Measurements from ENCODE around the gene MMP21.

The MMP21 gene, protein sequence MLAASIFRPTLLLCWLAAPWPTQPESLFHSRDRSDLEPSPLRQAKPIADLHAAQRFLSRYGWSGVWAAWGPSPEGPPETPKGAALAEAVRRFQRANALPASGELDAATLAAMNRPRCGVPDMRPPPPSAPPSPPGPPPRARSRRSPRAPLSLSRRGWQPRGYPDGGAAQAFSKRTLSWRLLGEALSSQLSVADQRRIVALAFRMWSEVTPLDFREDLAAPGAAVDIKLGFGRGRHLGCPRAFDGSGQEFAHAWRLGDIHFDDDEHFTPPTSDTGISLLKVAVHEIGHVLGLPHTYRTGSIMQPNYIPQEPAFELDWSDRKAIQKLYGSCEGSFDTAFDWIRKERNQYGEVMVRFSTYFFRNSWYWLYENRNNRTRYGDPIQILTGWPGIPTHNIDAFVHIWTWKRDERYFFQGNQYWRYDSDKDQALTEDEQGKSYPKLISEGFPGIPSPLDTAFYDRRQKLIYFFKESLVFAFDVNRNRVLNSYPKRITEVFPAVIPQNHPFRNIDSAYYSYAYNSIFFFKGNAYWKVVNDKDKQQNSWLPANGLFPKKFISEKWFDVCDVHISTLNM

GRCh38 chr10:125775491-125776106 is at the start of gene MMP21:
TSS of gene MMP21 (minus strand) at chr10:125775821. CDS start at chr10:125775821, 0 bp downstream.
- H3K4me3 ChIP-seq (ENCODE audit: low read length): no peak within 1 kb of the TSS
- no peak for TF ChIP-seq CTCF (IDR thresholded peaks at IDR 0.05; ENCODE audit: insufficient read depth, low read depth, low read length, missing control alignments)
- DNase-seq (ENCODE audit: low read depth): no peak

DNA sequence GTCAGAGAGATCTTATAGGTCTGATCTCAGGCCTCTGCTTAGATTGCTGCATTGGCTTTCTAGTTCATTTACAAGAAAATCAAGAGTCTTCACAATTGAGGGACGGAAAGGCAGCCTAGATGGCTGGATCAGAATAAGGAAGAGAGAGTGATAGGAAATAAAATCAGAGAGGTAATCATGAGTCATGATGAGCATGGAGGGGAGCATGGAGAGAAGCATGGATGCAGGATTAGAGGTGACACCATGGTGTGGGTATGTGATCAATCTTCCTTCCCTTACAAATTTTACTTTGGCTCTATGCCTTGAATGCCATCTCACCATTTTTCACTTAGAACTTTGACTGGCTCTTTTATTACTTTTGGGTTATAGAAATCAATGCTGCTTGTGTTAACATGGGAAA is 49.1 kb upstream of the MMP21 start:
- TF ChIP-seq CTCF (IDR thresholded peaks at IDR 0.05; ENCODE audit: insufficient read depth, low read depth, low read length, missing control alignments): no peak
- H3K4me3 ChIP-seq (ENCODE audit: low read length): peak overlapping the region; percentile 95
- DNase-seq (ENCODE audit: low read depth): peak; percentile 50

DNA sequence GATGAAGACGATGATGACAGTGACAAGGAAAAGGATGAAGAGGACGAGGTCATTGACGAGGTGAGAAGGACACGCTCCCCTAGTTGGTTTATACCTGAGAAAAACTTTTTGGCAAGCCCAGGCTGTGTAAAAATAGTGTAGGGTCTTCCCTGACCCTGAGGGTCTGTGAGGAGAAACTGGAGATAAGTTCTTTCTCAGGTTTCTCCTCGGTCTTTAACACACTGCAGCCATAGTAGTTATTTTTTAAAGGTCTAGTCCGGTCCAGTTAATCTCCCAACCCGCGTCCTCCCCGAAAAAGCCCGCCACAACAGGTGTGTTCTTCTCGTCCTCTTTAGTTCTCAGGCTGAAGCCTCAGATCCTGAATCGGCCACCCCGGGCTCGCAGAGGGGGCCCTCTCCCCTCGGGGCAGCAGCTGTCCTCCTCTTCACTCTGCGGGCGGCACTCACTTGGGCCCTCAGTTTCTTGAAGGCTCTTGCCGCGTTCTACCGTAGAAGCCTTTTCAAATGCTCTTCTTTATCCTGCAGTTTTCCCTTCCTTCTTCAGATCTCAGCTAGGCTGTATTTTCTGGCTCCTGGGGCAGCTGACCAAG is 48.1 kb upstream of the MMP21 start:
- no peak for TF ChIP-seq CTCF (IDR thresholded peaks at IDR 0.05; ENCODE audit: insufficient read depth, low read depth, low read length, missing control alignments)
- DNase-seq (ENCODE audit: low read depth): peak; percentile 5
- peak overlapping the region; percentile 95 for H3K4me3 ChIP-seq (ENCODE audit: low read length)

DNA sequence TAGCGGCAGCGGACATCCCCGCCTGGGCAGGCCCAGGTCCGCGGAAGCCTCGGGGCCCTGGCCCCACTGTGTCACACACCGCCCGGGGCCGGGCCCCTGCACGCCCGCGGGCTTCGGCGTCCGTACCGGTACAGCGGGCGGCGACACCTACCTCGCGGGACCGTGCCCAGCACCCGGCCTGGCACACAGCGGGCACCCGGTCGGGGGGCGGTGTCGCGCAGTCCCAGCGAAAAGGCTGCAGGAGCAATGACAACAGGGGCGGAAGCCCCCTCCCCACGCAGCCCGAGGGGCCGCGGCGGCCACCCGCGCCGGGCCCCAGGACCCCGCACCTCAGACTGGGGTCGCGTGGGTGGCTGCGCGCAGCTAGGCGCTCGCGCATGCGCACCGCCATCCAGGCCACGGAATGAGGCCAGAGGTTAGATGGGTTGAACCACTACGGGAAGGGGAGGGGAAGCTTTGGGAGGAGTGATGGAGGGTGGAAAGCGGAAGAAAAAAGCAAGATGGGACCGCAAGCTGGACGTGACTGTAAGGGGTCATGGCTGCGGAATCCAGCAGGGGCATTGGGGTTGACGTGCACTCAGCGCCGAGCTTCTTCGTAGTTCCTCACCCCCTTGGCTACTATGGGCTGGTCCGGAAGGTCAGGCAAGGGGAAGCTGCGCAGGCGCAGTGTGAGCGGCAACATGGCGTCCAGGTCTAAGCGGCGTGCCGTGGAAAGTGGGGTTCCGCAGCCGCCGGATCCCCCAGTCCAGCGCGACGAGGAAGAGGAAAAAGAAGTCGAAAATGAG is 47.4 kb upstream of the MMP21 start, which contains the start of the genes BCCIP and UROS:
TSS of gene BCCIP (plus strand) at position 669 of the 785 bp plus-strand sequence. CDS start at position 681, 12 bp downstream.
TSS of gene UROS (minus strand) at position 381 of the 785 bp plus-strand sequence. CDS start 6,759 bp downstream, outside the sequence.
- peak within 1 kb of the TSS; percentile 95 for H3K4me3 ChIP-seq (ENCODE audit: low read length)
- peak; percentile 88 for DNase-seq (ENCODE audit: low read depth)
- no peak for TF ChIP-seq CTCF (IDR thresholded peaks at IDR 0.05; ENCODE audit: insufficient read depth, low read depth, low read length, missing control alignments)

DNA sequence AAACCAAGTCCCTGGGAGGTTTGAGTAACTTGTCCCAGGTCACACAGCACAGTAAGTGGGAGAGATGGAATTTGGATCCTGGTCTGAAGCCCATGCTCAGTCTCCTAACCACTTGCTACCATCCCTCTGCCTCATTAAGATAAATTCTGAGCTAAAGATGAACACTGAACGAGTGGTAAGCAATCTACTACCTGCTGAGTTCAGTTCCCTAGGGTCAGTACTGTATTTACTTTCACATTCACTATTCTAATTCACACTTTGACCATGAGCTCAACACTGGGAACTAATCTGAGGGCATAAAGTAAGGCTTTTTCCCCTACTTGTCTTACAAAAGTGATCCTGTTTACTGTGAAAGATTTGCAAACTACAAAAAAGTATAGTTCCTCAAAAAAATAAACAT is 45.1 kb upstream of the MMP21 start:
- TF ChIP-seq CTCF (IDR thresholded peaks at IDR 0.05; ENCODE audit: insufficient read depth, low read depth, low read length, missing control alignments): no peak
- no peak for DNase-seq (ENCODE audit: low read depth)
- no peak overlapping the region for H3K4me3 ChIP-seq (ENCODE audit: low read length)

DNA sequence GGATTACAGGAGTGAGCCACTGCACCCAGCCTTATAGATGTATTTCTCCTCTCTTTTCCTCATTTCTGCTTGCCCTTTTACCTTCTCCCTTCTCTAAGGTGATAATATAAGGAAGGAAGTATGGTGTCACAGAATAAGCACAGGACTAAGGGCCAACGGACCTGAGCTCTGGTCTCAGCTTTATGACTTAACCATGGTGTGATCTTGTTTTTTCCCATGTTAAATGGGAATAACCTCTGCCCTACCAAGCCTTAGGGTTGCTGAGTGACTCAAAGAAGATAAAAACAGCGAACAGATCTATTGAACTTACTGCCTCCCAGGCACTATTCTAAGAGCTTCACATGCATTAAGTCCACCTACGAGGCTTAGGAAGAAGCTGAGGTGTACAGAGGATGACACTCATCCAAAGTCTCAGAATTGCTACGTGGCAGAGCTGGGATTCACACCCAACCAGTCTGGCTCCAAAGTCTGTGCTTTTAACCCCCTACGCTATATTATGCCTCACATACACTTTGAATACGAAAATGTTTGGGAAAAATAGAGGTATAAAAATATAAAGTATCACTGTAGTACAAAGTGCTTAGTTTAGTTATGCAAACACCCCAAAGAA is 41.8 kb upstream of the MMP21 start:
- TF ChIP-seq CTCF (IDR thresholded peaks at IDR 0.05; ENCODE audit: insufficient read depth, low read depth, low read length, missing control alignments): no peak
- no peak for DNase-seq (ENCODE audit: low read depth)
- no peak overlapping the region for H3K4me3 ChIP-seq (ENCODE audit: low read length)
